ENCODE results near the gene GFRA4.
A peak's percentile ranks its signal among the peaks of the same experiment; 100 is the strongest.

The GFRA4 gene

GRCh38 chr20:3693376-3693775 is 30.2 kb upstream of the GFRA4 start:
- no peak for DNase-seq (ENCODE audit: low read depth)
- H3K4me3 ChIP-seq (ENCODE audit: low read depth, low read length), result no peak overlapping the region
- TF ChIP-seq CTCF (IDR thresholded peaks at IDR 0.05; ENCODE audit: insufficient read depth, low read depth, low read length, missing control alignments), result no peak

- TF ChIP-seq CTCF (IDR thresholded peaks at IDR 0.05; ENCODE audit: insufficient read depth, low read depth, low read length, missing control alignments), result no peak
- no peak for DNase-seq (ENCODE audit: low read depth)
- no peak overlapping the region for H3K4me3 ChIP-seq (ENCODE audit: low read depth, low read length)
Observed at GRCh38 chr20:3692706-3693294, 29.6 kb upstream of the GFRA4 start.

- DNase-seq (ENCODE audit: low read depth), result no peak
- TF ChIP-seq CTCF (IDR thresholded peaks at IDR 0.05; ENCODE audit: insufficient read depth, low read depth, low read length, missing control alignments), result no peak
- H3K4me3 ChIP-seq (ENCODE audit: low read depth, low read length), result no peak overlapping the region
Observed at GRCh38 chr20:3691897-3692296, 28.7 kb upstream of the GFRA4 start.

- no peak for DNase-seq (ENCODE audit: low read depth)
- no peak for TF ChIP-seq CTCF (IDR thresholded peaks at IDR 0.05; ENCODE audit: insufficient read depth, low read depth, low read length, missing control alignments)
Observed at GRCh38 chr20:3691306-3691705, 28.1 kb upstream of the GFRA4 start.

GRCh38 chr20:3690413-3690812 is 27.2 kb upstream of the GFRA4 start:
- H3K4me3 ChIP-seq (ENCODE audit: low read depth, low read length), result no peak overlapping the region
- DNase-seq (ENCODE audit: low read depth), result no peak
- TF ChIP-seq CTCF (IDR thresholded peaks at IDR 0.05; ENCODE audit: insufficient read depth, low read depth, low read length, missing control alignments), result no peak

More at GRCh38 chr20:3691306-3691705, 28.1 kb upstream of the GFRA4 start:
- H3K4me3 ChIP-seq (ENCODE audit: low read depth, low read length), result no peak overlapping the region

GRCh38 chr20:3689978-3690377 is 26.8 kb upstream of the GFRA4 start:
- H3K4me3 ChIP-seq (ENCODE audit: low read depth, low read length), result no peak overlapping the region
- DNase-seq (ENCODE audit: low read depth), result no peak
- TF ChIP-seq CTCF (IDR thresholded peaks at IDR 0.05; ENCODE audit: insufficient read depth, low read depth, low read length, missing control alignments), result no peak

- no peak for TF ChIP-seq CTCF (IDR thresholded peaks at IDR 0.05; ENCODE audit: insufficient read depth, low read depth, low read length, missing control alignments)
- no peak overlapping the region for H3K4me3 ChIP-seq (ENCODE audit: low read depth, low read length)
- DNase-seq (ENCODE audit: low read depth), result peak; percentile 21
Observed at GRCh38 chr20:3687655-3688054, 24.5 kb upstream of the GFRA4 start.

All from GM12865 (cell line).